Measurements from ENCODE around the gene SLC17A9.

GRCh38 chr20:63000958-63001357 lies 48.4 kb downstream of the SLC17A9 start:
- TF ChIP-seq CTCF (conservative IDR thresholded peaks at IDR 0.05) = no peak
- TF ChIP-seq EZH2 (IDR thresholded peaks at IDR 0.05; ENCODE audit: low read depth) = no peak

Data from PC-9 (cell line).